ENCODE data around the gene SSR2. TPM values are rescaled to one million over a fixed set of nuclear protein-coding genes. Genes with fewer than 3 reads are reported as not detected.

The SSR2 gene
- total RNA-seq, 4 donors from 2014 or later = 197 to 397 (median 308) TPM

DNA sequence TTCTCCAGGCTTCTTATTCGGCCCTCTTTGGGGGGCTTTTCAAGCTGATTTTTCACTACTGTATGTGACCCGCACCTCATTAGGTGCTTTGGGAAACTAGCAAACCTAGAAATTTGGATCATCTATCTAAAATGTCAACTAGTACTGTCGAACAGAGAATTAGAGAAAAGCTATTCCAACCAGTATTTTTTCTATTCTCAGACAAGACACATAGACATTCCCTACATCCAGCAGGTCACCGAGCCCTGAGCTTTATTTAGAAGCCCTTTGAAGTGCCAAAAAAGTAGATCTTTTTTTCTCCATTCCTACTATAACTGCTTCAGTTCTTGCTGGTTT lies 310 bp upstream of the SSR2 start:
- TF ChIP-seq, protein P1, sequence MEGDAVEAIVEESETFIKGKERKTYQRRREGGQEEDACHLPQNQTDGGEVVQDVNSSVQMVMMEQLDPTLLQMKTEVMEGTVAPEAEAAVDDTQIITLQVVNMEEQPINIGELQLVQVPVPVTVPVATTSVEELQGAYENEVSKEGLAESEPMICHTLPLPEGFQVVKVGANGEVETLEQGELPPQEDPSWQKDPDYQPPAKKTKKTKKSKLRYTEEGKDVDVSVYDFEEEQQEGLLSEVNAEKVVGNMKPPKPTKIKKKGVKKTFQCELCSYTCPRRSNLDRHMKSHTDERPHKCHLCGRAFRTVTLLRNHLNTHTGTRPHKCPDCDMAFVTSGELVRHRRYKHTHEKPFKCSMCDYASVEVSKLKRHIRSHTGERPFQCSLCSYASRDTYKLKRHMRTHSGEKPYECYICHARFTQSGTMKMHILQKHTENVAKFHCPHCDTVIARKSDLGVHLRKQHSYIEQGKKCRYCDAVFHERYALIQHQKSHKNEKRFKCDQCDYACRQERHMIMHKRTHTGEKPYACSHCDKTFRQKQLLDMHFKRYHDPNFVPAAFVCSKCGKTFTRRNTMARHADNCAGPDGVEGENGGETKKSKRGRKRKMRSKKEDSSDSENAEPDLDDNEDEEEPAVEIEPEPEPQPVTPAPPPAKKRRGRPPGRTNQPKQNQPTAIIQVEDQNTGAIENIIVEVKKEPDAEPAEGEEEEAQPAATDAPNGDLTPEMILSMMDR (IDR thresholded peaks at IDR 0.05) = no peak
- no peak for DNase-seq (ENCODE audit: low spot score)
- ATAC-seq (ENCODE audit: low FRiP score) = no peak

GRCh38 chr1:156019946-156020292 lies 832 bp downstream of the SSR2 start:
- ATAC-seq (ENCODE audit: low FRiP score) = no peak
- DNase-seq (ENCODE audit: low spot score) = no peak
- TF ChIP-seq, protein P1 (IDR thresholded peaks at IDR 0.05) = no peak

- DNase-seq (ENCODE audit: low spot score) = no peak
- TF ChIP-seq, protein P1 (IDR thresholded peaks at IDR 0.05) = no peak
- no peak for ATAC-seq (ENCODE audit: low FRiP score)
Measured at GRCh38 chr1:156014829-156015228, 5.9 kb downstream of the SSR2 start.

DNA sequence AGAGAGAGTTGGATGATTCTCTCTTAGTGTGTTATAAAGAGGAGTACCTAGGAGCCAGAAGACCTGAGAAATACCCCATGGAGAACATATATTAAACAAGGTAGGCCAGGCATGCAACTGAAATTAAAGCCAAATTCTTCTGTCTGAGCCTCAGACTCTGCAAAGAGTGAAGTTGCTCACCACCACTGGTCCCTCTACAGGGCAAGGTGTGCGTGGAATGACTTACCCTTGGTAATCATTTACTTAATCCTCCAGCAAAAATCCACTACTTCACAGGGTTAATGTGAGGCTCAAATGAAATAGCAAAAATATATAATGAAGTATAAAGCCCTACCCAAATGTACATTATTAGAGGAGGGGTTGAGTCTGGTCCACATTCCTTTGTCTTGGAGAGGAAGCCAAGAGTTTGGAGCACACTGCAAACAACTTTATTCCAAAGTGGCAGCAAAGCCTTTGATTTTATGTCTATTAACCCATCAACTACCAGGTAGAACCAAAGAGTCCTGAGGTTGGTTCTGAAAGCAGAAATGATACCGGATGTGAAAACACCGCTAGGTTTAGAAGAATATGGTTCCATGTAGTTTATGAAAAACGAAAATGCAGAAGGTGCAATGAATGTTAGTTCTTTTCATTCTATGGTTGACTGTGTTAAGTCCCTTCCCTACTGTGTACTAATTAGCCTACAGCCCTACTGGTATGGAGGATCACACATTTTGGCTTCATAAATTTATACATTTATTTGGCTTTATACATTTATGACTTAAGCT lies 8.5 kb downstream of the SSR2 start:
- DNase-seq (ENCODE audit: low spot score) (no peak), ATAC-seq (ENCODE audit: low FRiP score) (no peak)
- TF ChIP-seq, protein P1 (IDR thresholded peaks at IDR 0.05) = no peak

- TF ChIP-seq, protein P1 (IDR thresholded peaks at IDR 0.05) = no peak
- ATAC-seq (ENCODE audit: low FRiP score) (no peak), DNase-seq (ENCODE audit: low spot score) (no peak)
Measured at GRCh38 chr1:156009404-156009803, 11.3 kb downstream of the SSR2 start.

DNA sequence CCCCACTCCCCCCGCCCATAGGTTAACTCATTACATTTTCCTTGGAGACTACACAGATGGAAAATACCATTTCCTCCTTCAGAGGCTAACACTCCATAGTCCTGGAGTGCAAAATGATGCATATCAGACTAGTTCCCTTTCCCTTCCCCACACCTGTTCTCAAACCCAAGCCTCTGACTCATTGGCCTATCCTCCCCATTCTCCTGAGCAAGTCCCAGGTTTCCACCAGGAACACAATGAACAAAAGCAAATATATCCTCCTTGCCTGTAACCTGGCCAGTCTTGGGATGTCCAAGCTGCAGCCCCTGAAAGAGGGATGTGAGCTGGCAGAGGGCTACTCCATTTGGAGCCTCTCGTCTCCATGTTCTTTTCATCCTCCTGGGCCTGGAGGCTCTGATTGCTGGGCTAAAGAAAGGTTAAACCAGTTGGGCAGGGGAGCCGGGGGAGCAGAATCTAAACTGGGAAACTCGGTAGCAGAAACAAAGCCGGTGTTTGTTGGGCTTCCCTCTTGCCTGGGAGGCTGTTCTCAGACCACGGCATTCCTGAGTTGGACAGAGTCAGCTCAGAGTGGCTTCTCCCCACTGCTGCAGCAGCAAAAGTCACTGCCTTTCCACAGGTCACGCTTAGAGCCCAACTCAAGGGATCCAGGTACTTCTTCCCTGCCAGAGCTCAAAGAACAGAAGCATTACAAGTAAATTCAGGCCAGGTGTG lies 13.9 kb downstream of the SSR2 start:
- DNase-seq (ENCODE audit: low spot score) (no peak), ATAC-seq (ENCODE audit: low FRiP score) (no peak)
- TF ChIP-seq, protein P1 (IDR thresholded peaks at IDR 0.05) = no peak

All from omental fat pad (tissue), 4 donors.